H1 (cell line): ENCODE data around the gene PTPRE. TPM values are rescaled to one million over a fixed set of nuclear protein-coding genes. Genes with fewer than 3 reads are reported as not detected.

Experiments used
- CTCF ChIA-PET: fragments of 300-600 bp; sonication (Branson Sonifier 250); formaldehyde crosslinking; loops from one replicate; lab custom pipeline; 2021; ENCODE audit not compliant: partially characterized antibody; lab: Charles Lee
- POLR2A ChIA-PET: fragments of 300-600 bp; sonication (Branson Sonifier 250); formaldehyde crosslinking; loops from one replicate; lab custom pipeline; 2021; ENCODE audit warnings: inconsistent platforms; ENCODE audit not compliant: partially characterized antibody; lab: Charles Lee
- DNase-seq, 2 experiments: peaks; one replicate each; pipeline versions ENCODE4 v3.0.0 to v3.0.0-alpha.2; 2010 to 2022; ENCODE audit warnings: low spot score in 2 of 2, low read depth in 1 of 2, mixed read lengths in 1 of 2
- FAIRE-seq: peaks from 2 replicates; lab custom pipeline; 2011; peaks lifted over from hg19 to GRCh38; lab: Jason Lieb, UNC
- H2AFZ ChIP-seq: 2 replicates; pipeline ENCODE4 v1.8.1; 2012; ENCODE audit warnings: low read length, inconsistent platforms
- H2AK5ac ChIP-seq: 2 replicates; pipeline ENCODE4 v1.6.1; 2013; ENCODE audit warnings: low read depth, low read length
- H2BK120ac ChIP-seq: replicated peaks from 2 replicates; pipeline ENCODE3; 2013; ENCODE audit warnings: low read depth, low read length, inconsistent platforms
- H2BK12ac ChIP-seq: 2 replicates; pipeline ENCODE4 v1.6.1; 2013; ENCODE audit warnings: low read depth, low read length
- H2BK15ac ChIP-seq: 2 replicates; pipeline ENCODE4 v1.6.1; 2013; ENCODE audit warnings: low read length
- H2BK20ac ChIP-seq: 2 replicates; pipeline ENCODE4 v1.6.1; 2013; ENCODE audit warnings: low read length
- H2BK5ac ChIP-seq: 2 replicates; pipeline ENCODE4 v1.6.1; 2013; ENCODE audit warnings: low read depth, low read length
- H3K14ac ChIP-seq: 2 replicates; pipeline ENCODE4 v1.6.1; 2013; ENCODE audit warnings: inconsistent platforms; ENCODE audit not compliant: insufficient read length
- H3K18ac ChIP-seq: 2 replicates; pipeline ENCODE4 v1.6.1; 2013; ENCODE audit warnings: low read length; ENCODE audit errors: extremely low read depth
- H3K23ac ChIP-seq: 2 replicates; pipeline ENCODE4 v1.6.1; 2013; ENCODE audit warnings: inconsistent platforms; ENCODE audit not compliant: insufficient read length
- H3K23me2 ChIP-seq: 2 replicates; pipeline ENCODE4 v1.6.1; 2013; ENCODE audit warnings: low read depth, low read length
- H3K27ac ChIP-seq: 2 replicates; pipeline ENCODE4 v1.6.1; 2011; ENCODE audit warnings: low read depth, low read length, inconsistent platforms
- H3K27me3 ChIP-seq, 4 experiments: replicated peaks in 1 of 4; 1 replicate in 1 of 4; 2 replicates in 3 of 4; pipeline versions ENCODE4 v1.6.1 to v1.8.1; 2011 to 2013; ENCODE audit warnings: low read length in 3 of 4, mild to moderate bottlenecking in 3 of 4, inconsistent platforms in 2 of 4, mixed read lengths in 2 of 4, moderate library complexity in 1 of 4; ENCODE audit not compliant: control insufficient read depth in 3 of 4, insufficient read depth in 3 of 4; ENCODE audit errors: extremely low read depth in 1 of 4
- H3K36me3 ChIP-seq, 4 experiments: 2 replicates each; pipeline versions ENCODE4 v1.6.1 to v1.8.1; 2011 to 2013; ENCODE audit warnings: mild to moderate bottlenecking in 4 of 4, low read length in 3 of 4, moderate library complexity in 2 of 4, control low read depth in 1 of 4, inconsistent platforms in 1 of 4; ENCODE audit not compliant: insufficient read depth in 4 of 4, control insufficient read depth in 2 of 4
- H3K4ac ChIP-seq: replicated peaks from 2 replicates; pipeline ENCODE3; 2013; ENCODE audit warnings: low read length, low read depth, mixed read lengths, inconsistent platforms; ENCODE audit not compliant: insufficient read length
- H3K4me1 ChIP-seq, 4 experiments: replicated peaks in 1 of 4; 1 replicate in 1 of 4; 2 replicates in 3 of 4; pipeline versions ENCODE4 v1.6.1 to v1.8.1; 2011 to 2013; ENCODE audit warnings: low read length in 3 of 4, inconsistent platforms in 2 of 4, mixed read lengths in 1 of 4; ENCODE audit not compliant: insufficient read depth in 4 of 4, control insufficient read depth in 3 of 4
- H3K4me2 ChIP-seq, 2 experiments: 2 replicates each; pipeline versions ENCODE4 v1.6.1 to v1.8.1; 2011 to 2013; ENCODE audit warnings: low read depth in 2 of 2, low read length in 2 of 2, control low read depth in 1 of 2, inconsistent platforms in 1 of 2, mild to moderate bottlenecking in 1 of 2; ENCODE audit not compliant: insufficient read depth in 1 of 2
- H3K4me3 ChIP-seq, 4 experiments: fragments of 200-600, 300-600 bp in 1 of 4; sonication (generic), shearing (Covaris generic), sonication (Bioruptor Twin) in 1 of 4; 2 replicates each; pipeline versions ENCODE4 v1.5.1 to v1.8.1; 2011 to 2016; ENCODE audit warnings: low read length in 4 of 4, low read depth in 3 of 4, control low read depth in 2 of 4, inconsistent platforms in 2 of 4, mild to moderate bottlenecking in 2 of 4, mixed read lengths in 1 of 4, moderate library complexity in 1 of 4; ENCODE audit not compliant: insufficient read depth in 2 of 4; ENCODE audit errors: extremely low read depth in 1 of 4
- H3K56ac ChIP-seq: replicated peaks from 2 replicates; pipeline ENCODE3; 2013; ENCODE audit warnings: low read depth, mild to moderate bottlenecking, mixed read lengths, low read length, inconsistent platforms; ENCODE audit not compliant: insufficient read length
- H3K79me1 ChIP-seq: 2 replicates; pipeline ENCODE4 v1.6.1; 2013; ENCODE audit warnings: low read depth, low read length, control low read depth
- H3K79me2 ChIP-seq, 2 experiments: 2 replicates each; pipeline versions ENCODE4 v1.6.1 to v1.8.1; 2012 to 2013; ENCODE audit warnings: low read length in 2 of 2, mild to moderate bottlenecking in 2 of 2, inconsistent platforms in 1 of 2; ENCODE audit not compliant: insufficient read depth in 2 of 2, control insufficient read depth in 1 of 2
- H3K9ac ChIP-seq, 4 experiments: replicated peaks in 1 of 4; 1 replicate in 1 of 4; 2 replicates in 3 of 4; pipeline versions ENCODE4 v1.6.1 to v1.8.1; 2011 to 2013; ENCODE audit warnings: low read depth in 3 of 4, low read length in 3 of 4, control low read depth in 2 of 4, mild to moderate bottlenecking in 2 of 4, moderate library complexity in 2 of 4, inconsistent platforms in 1 of 4; ENCODE audit errors: extremely low read depth in 1 of 4
- H3K9me3 ChIP-seq, 2 experiments: 2 replicates each; pipeline versions ENCODE4 v1.6.1 to v1.8.1; 2012 to 2013; ENCODE audit warnings: mild to moderate bottlenecking in 2 of 2, moderate library complexity in 2 of 2, control low read depth in 1 of 2, inconsistent platforms in 1 of 2, low read depth in 1 of 2, low read length in 1 of 2, mixed read lengths in 1 of 2; ENCODE audit not compliant: insufficient read depth in 2 of 2
- H4K20me1 ChIP-seq, 2 experiments: replicated peaks in 1 of 2; 2 replicates each; pipeline versions ENCODE3 to v1.8.1; 2011 to 2013; ENCODE audit warnings: inconsistent platforms in 2 of 2, low read length in 2 of 2, mild to moderate bottlenecking in 1 of 2; ENCODE audit not compliant: insufficient read depth in 2 of 2, control insufficient read depth in 1 of 2
- H4K5ac ChIP-seq: 2 replicates; pipeline ENCODE4 v1.6.1; 2013; ENCODE audit warnings: low read length, low read depth, mixed read lengths, inconsistent platforms; ENCODE audit not compliant: insufficient read length
- H4K8ac ChIP-seq: 2 replicates; pipeline ENCODE4 v1.8.0; 2013; ENCODE audit warnings: mild to moderate bottlenecking, moderate library complexity, low read length, inconsistent platforms; ENCODE audit not compliant: insufficient read depth; ENCODE audit errors: extremely low read depth
- H4K91ac ChIP-seq: replicated peaks from 2 replicates; pipeline ENCODE3; 2013; ENCODE audit warnings: low read length, mixed read lengths, inconsistent platforms; ENCODE audit not compliant: insufficient read length
- CREB1 ChIP-seq: IDR thresholded peaks from 2 replicates; pipeline ENCODE4 v1.6.1; 2012; ENCODE audit warnings: inconsistent platforms
- GTF2F1 ChIP-seq: IDR thresholded peaks from 2 replicates; pipeline ENCODE4 v1.6.1; 2012; ENCODE audit warnings: low read depth, low read length, improper control_type of control experiment, borderline replicate concordance
- KDM5A ChIP-seq: fragments of 200-600 bp; IDR thresholded peaks from 2 replicates; pipeline ENCODE4 v1.7.1; 2012; ENCODE audit warnings: mild to moderate bottlenecking, low read length, inconsistent platforms, mixed read lengths
- RBBP5 ChIP-seq: IDR thresholded peaks from 2 replicates; pipeline ENCODE4 v1.7.1; 2012; ENCODE audit warnings: low read depth, mild to moderate bottlenecking, inconsistent platforms, low read length, moderate library complexity, borderline replicate concordance
- RFX5 ChIP-seq: IDR thresholded peaks from 2 replicates; pipeline ENCODE4 v1.6.1; 2011; ENCODE audit warnings: low read depth, low read length, improper control_type of control experiment, borderline replicate concordance
- RNF2 ChIP-seq: fragments of 200-900, 300-1000 bp; sonication (generic); IDR thresholded peaks from 2 replicates; pipeline ENCODE4 v1.7.1; 2016; ENCODE audit warnings: borderline replicate concordance, low read depth, mild to moderate bottlenecking, antibody characterized with exemption, low read length; ENCODE audit not compliant: poor library complexity, severe bottlenecking; ENCODE audit errors: missing control alignments
- SAP30 ChIP-seq: fragments of 300-600 bp; sonication (generic); IDR thresholded peaks from 2 replicates; pipeline ENCODE4 v1.7.1; 2012; ENCODE audit warnings: low read length, moderate library complexity, mild to moderate bottlenecking, inconsistent platforms; ENCODE audit not compliant: insufficient read depth, insufficient replicate concordance
- SIN3A ChIP-seq, 2 experiments: IDR thresholded peaks in 1 of 2; conservative IDR thresholded peaks in 1 of 2; 2 replicates each; pipeline ENCODE4 v1.6.1; 2011 to 2012; ENCODE audit warnings: low read length in 2 of 2, improper control_type of control experiment in 1 of 2, low read depth in 1 of 2, mild to moderate bottlenecking in 1 of 2
- SIRT6 ChIP-seq: IDR thresholded peaks from one replicate; pipeline ENCODE4 v1.7.1; 2012; ENCODE audit warnings: low read length, inconsistent platforms
- SRF ChIP-seq: IDR thresholded peaks from 2 replicates; pipeline ENCODE4 v1.6.1; 2011; ENCODE audit warnings: mild to moderate bottlenecking, low read depth, low read length, moderate library complexity
- WGBS, 2 experiments: shearing (Covaris generic) in 1 of 2; methylation state at CpG; one replicate each; pipeline versions ENCODE4 v1.1.6 to v1.1.7; 2013 to 2015; ENCODE audit warnings: low lambda C conversion rate in 2 of 2, mixed read lengths in 2 of 2, inconsistent platforms in 1 of 2, low coverage in 1 of 2, missing lambda C conversion rate in 1 of 2; ENCODE audit not compliant: insufficient replicate concordance in 2 of 2, insufficient coverage in 1 of 2, insufficient read length in 1 of 2; ENCODE audit errors: extremely low coverage in 1 of 2, missing lambda C conversion rate in 1 of 2; 5-methylcytosine and 5-hydroxymethylcytosine counted together
- polyA plus RNA-seq, 7 experiments: library from polyadenylated mRNA; depleted of rRNA in 3 of 7; stranded (reverse) in 5 of 7; unstranded in 2 of 7; fragments of >200 nt in 5 of 7; fragments of 200-250 nt in 2 of 7; gene quantifications; 1 replicate in 5 of 7; 2 replicates in 1 of 7; 4 replicates in 1 of 7; pipeline versions ENCODE4 v1.2.1 to v1.2.3, GENCODE V29; 2011 to 2013; ENCODE audit warnings: missing spikeins in 2 of 7, mixed read lengths in 2 of 7
- total RNA-seq: library from RNA; stranded (reverse); fragmentation: NEBNext Ultra II Directional; extraction: Animal tissue kit (Norgen Biotek cat#: 25700); gene quantifications from 2 replicates; pipeline ENCODE4 v1.2.1, GENCODE V29; 2021
- TF ChIP-seq, protein P1 (sequence below): IDR thresholded peaks from 2 replicates; pipeline ENCODE4 v1.6.1; 2012; ENCODE audit warnings: low read length, inconsistent platforms
- TF ChIP-seq, protein P2 (sequence below): IDR thresholded peaks from 2 replicates; pipeline ENCODE4 v1.6.1; 2012; ENCODE audit warnings: inconsistent platforms

Gene PTPRE
- total and polyA plus RNA-seq, 2 of the 8 experiments (the other 6 are each of a cell fraction or from before 2014, with no cell fraction given) = 0.33 to 0.54 TPM

DNA sequence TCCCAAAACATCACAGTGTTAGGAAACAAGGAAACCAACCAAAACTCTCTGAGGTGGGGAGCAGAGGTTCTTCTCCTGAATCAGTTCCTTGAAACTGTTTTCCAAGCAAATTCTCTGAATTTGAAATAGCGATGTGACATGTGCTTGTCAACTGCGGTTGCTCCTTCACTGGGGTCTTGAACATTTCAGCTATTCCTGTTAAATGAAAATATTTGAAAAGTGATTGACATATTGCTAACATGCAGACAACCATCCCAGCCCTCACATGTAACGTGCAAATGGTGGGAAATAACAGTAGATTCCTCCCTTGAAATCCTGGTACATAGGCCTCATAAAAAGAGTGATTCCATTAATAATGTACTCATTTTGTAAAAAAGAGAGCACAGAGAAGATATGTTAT lies 203.4 kb downstream of the PTPRE start:
- H3K79me2 ChIP-seq = no peaks in the 10 kb centered on the region
- POLR2A ChIA-PET = no interaction called here
- TF ChIP-seq RNF2 (no peak), RFX5 (no peak), GTF2F1 (no peak), RBBP5 (no peak), KDM5A (no peak), SAP30 (no peak), SIN3A (conservative IDR thresholded peaks at IDR 0.05 in 1 of 2, IDR thresholded peaks at IDR 0.05 in 1 of 2; ENCODE audit: low read depth in 1 of 2, low read length in 2 of 2) (no peak), CREB1 (no peak), SRF (no peak), SIRT6 (no peak)
- TF ChIP-seq, protein P1, sequence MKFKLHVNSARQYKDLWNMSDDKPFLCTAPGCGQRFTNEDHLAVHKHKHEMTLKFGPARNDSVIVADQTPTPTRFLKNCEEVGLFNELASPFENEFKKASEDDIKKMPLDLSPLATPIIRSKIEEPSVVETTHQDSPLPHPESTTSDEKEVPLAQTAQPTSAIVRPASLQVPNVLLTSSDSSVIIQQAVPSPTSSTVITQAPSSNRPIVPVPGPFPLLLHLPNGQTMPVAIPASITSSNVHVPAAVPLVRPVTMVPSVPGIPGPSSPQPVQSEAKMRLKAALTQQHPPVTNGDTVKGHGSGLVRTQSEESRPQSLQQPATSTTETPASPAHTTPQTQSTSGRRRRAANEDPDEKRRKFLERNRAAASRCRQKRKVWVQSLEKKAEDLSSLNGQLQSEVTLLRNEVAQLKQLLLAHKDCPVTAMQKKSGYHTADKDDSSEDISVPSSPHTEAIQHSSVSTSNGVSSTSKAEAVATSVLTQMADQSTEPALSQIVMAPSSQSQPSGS = no peak
- TF ChIP-seq, protein P2, sequence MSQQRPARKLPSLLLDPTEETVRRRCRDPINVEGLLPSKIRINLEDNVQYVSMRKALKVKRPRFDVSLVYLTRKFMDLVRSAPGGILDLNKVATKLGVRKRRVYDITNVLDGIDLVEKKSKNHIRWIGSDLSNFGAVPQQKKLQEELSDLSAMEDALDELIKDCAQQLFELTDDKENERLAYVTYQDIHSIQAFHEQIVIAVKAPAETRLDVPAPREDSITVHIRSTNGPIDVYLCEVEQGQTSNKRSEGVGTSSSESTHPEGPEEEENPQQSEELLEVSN = no peak

More for the DNA sequence above, 203.4 kb downstream of the PTPRE start:
- Histone ChIP-seq H4K5ac (no peak overlapping the region), H4K20me1 (no peaks in the 10 kb centered on the region), H3K9me3 (no peaks in the 10 kb centered on the region), H2BK12ac (no peak overlapping the region), H3K79me1 (no peaks in the 10 kb centered on the region), H4K8ac (no peak overlapping the region), H3K23me2 (no peaks in the 10 kb centered on the region), H3K27ac (no peak overlapping the region), H3K36me3 (peaks cover 61 to 99% (median 99%) of the 10 kb centered on the region in 4 experiments), H3K23ac (no peak overlapping the region), H3K9ac (no peak overlapping the region), H2BK20ac (no peak overlapping the region), H3K27me3 (no peaks in the 10 kb centered on the region), H3K56ac (no peak overlapping the region), H2AFZ (no peak overlapping the region), H2BK5ac (no peak overlapping the region), H2BK15ac (no peak overlapping the region), H3K4me3 (no peak overlapping the region), H3K4me2 (no peak overlapping the region), H4K91ac (no peak overlapping the region), H3K18ac (no peak overlapping the region), H3K4ac (no peak overlapping the region), H2BK120ac (no peak overlapping the region), H3K14ac (no peak overlapping the region), H3K4me1 (no peaks in the 10 kb centered on the region), H2AK5ac (no peak overlapping the region)
- CTCF ChIA-PET = no interaction called here
- no peak for FAIRE-seq
- DNase-seq = no peak
- WGBS, 2 experiments = 92% methylated on average over 3 of the region's 3 CpGs; no CpG with 5 or more reads in 1 of the 2 experiments
